Adrenal gland (tissue), 12 donors: ENCODE measurements around the gene MAZ. TPM values are rescaled to one million over a fixed set of nuclear protein-coding genes. Genes with fewer than 3 reads are reported as not detected.
A peak's percentile ranks its signal among the peaks of the same experiment; 100 is the strongest.
"Not testable (repeated sequence)": the region's sequence is repeated elsewhere in the genome, so short reads cannot be mapped to it uniquely, and the experiment has no call there.

Experiments
- DNase-seq, 7 donors: peaks; one replicate each; pipeline ENCODE4 v3.0.0-alpha.2; 2019 to 2020
- H3K27ac ChIP-seq, 5 donors: fragments of 200-600 bp; sonication (generic) in 4 of 5; 1 replicate in 3 of 5; 2 replicates in 2 of 5; pipeline versions ENCODE4 v1.5.1 to v1.8.0; 2016 to 2020; ENCODE audit warnings: mild to moderate bottlenecking in 1 of 5
- H3K27me3 ChIP-seq: fragments of 200-600 bp; 2 replicates; pipeline ENCODE4 v1.8.0; 2021
- H3K36me3 ChIP-seq, 2 donors: fragments of 200-600 bp; replicated peaks in 1 of 2; 1 replicate in 1 of 2; 2 replicates in 1 of 2; pipeline versions ENCODE4 v1.5.1 to v1.8.0; 2018 to 2022
- H3K4me1 ChIP-seq, 2 donors: fragments of 200-600 bp; replicated peaks in 1 of 2; 1 replicate in 1 of 2; 2 replicates in 1 of 2; pipeline versions ENCODE4 v1.5.1 to v1.8.0; 2018 to 2021
- H3K4me3 ChIP-seq, 4 donors: fragments of 200-600 bp; sonication (generic) in 3 of 4; one replicate each; pipeline ENCODE4 v1.5.1; 2016 to 2018
- H3K9me3 ChIP-seq, 3 donors: fragments of 200-600 bp; sonication (generic) in 1 of 3; replicated peaks in 1 of 3; 1 replicate in 2 of 3; 2 replicates in 1 of 3; pipeline versions ENCODE4 v1.5.1 to v1.8.0; 2016 to 2021
- POLR2A ChIP-seq, 2 donors: fragments of 450-650 bp; IDR thresholded peaks; one replicate each; pipeline ENCODE4 v1.6.1; 2017; ENCODE audit warnings: antibody characterized with exemption in 2 of 2, mild to moderate bottlenecking in 2 of 2, moderate library complexity in 1 of 2
- WGBS, 4 donors: extraction: QIAGEN DNeasy Blood & Tissue Kit in 2 of 4; methylation state at CpG; one replicate each; pipeline versions ENCODE4 v1.1.5 to v1.1.7; 2013 to 2017; 5-methylcytosine and 5-hydroxymethylcytosine counted together
- intact Hi-C, 2 donors: fragments of 100-400 bp; cut with DNase I; formaldehyde crosslinking; loops; one replicate each; pipeline versions ENCODE4 v1.14.1 to v1.15.0; 2022 to 2023
- polyA plus RNA-seq, 3 donors: library from polyadenylated mRNA; stranded (reverse); fragments of 200-250 nt in 2 of 3; fragments of 350-450 nt in 1 of 3; fragmentation: Illumina TruSeq in 1 of 3; extraction: RNeasy Lipid Tissue Mini Kit (QIAGEN cat#74804) in 1 of 3; gene quantifications; one replicate each; pipeline ENCODE4 v1.2.3, GENCODE V29; 2013 to 2014
- total RNA-seq, 9 donors: library from RNA; depleted of rRNA in 4 of 9; stranded (reverse); fragments of >200 nt in 4 of 9; fragments of 120-200 nt in 1 of 9; fragmentation: NEBNext Ultra II Directional in 1 of 9; extraction: Animal tissue kit (Norgen Biotek cat#: 25700) in 1 of 9; gene quantifications; one replicate each; pipeline versions ENCODE4 v1.1.0 to v1.2.4, GENCODE V29; 2013 to 2023
- TF ChIP-seq, protein P1 (sequence below), 6 experiments: fragments of 450-650 bp in 4 of 6; fragments of 200-600 bp in 2 of 6; sonication (generic) in 1 of 6; IDR thresholded peaks; 1 replicate in 5 of 6; 2 replicates in 1 of 6; pipeline versions ENCODE4 v1.5.1 to v1.8.0; 2016 to 2021; ENCODE audit warnings: antibody characterized with exemption in 6 of 6, mild to moderate bottlenecking in 2 of 6, moderate library complexity in 1 of 6
- donor health status: healthy with polysubstance abuse.
- donor health status: Bipolar disorder and iron deficiency.
- donor health status: DM: yes; HTN: yes; CAD: no.
- donor health status: DM: no; HTN: no; CAD: no.
- donor health status: DM: no; HTN: no; CAD: no.
- donor health status: DM: yes; HTN: yes; CAD: no.

Gene MAZ
- total and polyA plus RNA-seq, 12 donors: 78.8 to 304 (median 143) TPM

DNA sequence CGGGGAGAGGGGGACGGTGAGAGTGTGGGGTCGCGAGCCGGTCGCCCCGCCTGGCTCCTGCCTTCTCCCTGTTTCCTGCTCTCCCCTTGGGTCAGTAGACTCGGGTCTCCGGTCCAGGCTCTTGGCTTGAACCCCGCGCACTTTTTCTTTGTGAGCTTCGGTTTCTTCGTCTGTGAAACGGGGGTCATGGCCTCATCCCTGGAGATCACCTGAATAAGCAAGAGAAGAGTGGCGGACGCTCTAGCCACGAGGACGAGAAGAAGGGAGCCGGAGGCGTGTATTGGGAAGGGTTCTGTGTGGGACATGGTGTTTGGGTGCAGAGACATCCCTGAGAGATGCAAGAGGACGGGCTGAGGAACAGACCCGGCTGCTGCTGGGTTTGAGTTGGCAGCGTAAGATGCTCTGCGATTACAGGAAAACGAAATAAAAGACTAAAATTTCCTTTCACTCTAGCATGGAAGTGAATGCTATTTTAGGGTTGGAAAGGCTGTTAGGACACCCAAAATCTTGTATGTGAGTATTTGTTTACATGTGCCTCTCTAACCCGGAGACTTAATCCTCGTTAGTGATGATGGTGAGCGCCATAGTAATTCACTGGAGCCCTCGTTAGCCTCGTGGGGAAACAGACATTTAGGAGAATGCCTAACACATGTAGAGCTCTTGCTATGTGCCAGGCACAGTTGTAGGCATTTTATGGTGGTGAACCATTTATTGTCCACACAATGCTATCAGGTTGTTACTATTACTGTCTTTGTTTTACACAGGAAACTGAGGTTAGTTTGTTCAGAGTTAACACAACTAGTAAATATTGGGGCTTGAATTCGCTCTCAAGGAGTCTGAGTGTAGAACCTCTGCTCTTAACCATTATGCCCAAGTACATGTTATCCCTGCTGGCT, 15.1 kb upstream of the MAZ start:
- Histone ChIP-seq H3K9me3 (no peaks in the 10 kb centered on the region), H3K36me3 (no peaks in the 10 kb centered on the region), H3K4me3 (peak overlapping the region in 3 of 4 donors; percentile 44 to 71 (median 64)), H3K27ac (peak overlapping the region in 3 of 5 donors; percentile 11 to 92 (median 57)), H3K27me3 (no peaks in the 10 kb centered on the region), H3K4me1 (peaks cover 16% of the 10 kb centered on the region in 2 donors)
- intact Hi-C loops: no loop called here
- peak in 1 of 7 donors; percentile 14 for DNase-seq
- TF ChIP-seq POLR2A (IDR thresholded peaks at IDR 0.05): no peak
- TF ChIP-seq, protein P1, sequence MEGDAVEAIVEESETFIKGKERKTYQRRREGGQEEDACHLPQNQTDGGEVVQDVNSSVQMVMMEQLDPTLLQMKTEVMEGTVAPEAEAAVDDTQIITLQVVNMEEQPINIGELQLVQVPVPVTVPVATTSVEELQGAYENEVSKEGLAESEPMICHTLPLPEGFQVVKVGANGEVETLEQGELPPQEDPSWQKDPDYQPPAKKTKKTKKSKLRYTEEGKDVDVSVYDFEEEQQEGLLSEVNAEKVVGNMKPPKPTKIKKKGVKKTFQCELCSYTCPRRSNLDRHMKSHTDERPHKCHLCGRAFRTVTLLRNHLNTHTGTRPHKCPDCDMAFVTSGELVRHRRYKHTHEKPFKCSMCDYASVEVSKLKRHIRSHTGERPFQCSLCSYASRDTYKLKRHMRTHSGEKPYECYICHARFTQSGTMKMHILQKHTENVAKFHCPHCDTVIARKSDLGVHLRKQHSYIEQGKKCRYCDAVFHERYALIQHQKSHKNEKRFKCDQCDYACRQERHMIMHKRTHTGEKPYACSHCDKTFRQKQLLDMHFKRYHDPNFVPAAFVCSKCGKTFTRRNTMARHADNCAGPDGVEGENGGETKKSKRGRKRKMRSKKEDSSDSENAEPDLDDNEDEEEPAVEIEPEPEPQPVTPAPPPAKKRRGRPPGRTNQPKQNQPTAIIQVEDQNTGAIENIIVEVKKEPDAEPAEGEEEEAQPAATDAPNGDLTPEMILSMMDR (IDR thresholded peaks at IDR 0.05): no peak
- WGBS, 4 donors: 2 to 3% (median 3%) methylated on average over 24 to 31 of the region's 31 CpGs

DNA sequence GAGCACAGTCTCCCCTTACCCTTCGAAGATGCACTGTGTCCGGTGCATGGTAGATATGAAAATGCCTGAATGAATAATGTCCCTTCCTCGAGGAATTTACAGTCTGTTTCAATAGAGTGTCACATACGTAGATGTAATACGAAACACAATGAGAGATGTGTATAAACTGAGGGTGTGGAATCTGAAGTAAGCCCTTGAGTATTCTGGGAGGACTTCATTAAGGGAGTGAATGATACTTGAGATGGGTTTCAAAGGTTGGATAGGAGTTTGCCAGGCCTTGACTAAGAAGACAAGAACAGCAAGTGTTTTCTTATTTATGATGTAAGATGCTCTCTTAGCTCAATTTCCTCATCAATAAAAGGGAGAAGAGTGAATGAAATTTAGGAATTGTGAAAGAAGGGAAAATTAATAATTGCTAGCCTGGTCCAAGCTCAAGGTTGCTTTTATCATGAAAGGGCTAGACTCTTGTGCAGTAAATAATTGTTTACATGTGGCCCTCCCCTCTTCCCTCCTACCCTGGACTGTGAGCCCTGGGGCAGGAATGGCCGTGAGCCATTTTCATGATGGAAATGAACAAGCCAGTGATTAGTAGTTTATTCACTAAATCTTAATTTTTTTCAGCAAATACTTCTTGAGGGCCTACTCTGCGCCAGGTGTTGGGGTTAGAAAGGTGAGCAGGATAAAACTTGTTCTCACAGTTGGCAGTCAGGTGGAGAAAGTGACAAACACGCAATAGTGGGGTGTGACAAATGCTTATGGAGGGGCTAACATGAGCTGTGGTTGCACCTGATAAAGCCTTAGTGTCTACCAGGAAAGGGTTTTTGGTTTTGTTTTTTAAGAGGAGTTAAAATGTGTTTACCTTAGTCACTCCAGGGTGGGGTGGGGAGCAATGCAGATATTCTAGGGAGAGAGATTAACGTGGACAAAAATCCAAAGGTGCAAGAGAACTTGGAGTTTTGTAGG, 14.2 kb upstream of the MAZ start:
- intact Hi-C loops: no loop called here
- no peak for DNase-seq
- no peak overlapping the region for H3K4me3 ChIP-seq

DNA sequence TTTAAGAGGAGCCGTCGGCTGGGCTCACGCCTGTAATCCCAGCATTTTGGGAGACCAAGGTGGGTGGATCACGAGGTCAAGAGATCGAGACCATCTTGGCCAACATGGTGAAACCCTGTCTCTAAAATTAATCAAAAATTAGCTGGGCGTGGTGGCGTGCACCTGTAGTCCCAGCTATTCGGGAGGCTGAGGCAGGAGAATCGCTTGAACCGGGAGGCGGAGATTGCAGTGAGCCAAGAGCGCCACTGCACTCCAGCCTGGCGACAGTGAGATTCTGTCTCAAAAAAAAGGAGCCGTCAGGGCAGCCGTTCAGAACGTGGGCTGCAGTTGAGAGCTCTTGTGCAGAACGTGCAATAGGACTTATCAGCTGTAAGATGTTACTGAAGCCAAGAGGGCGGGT, 13.2 kb upstream of the MAZ start:
- DNase-seq, H3K4me3 ChIP-seq, H3K27me3 ChIP-seq, H3K9me3 ChIP-seq, H3K27ac ChIP-seq, intact Hi-C loops: not testable (repeated sequence)
- WGBS, 4 donors: 93 to 94% (median 93%) methylated on average over 18 of the region's 18 CpGs
- H3K4me1 ChIP-seq: peaks cover 16% of the 10 kb centered on the region in 2 donors
- H3K36me3 ChIP-seq: peaks cover 0 to 12% of the 10 kb centered on the region in 2 donors

More for the DNA sequence above, 14.2 kb upstream of the MAZ start:
- Histone ChIP-seq H3K27ac (no peak overlapping the region), H3K9me3 (no peaks in the 10 kb centered on the region), H3K36me3 (peaks cover 0 to 3% of the 10 kb centered on the region in 2 donors), H3K27me3 (no peaks in the 10 kb centered on the region), H3K4me1 (peaks cover 16% of the 10 kb centered on the region in 2 donors)
- no peak for TF ChIP-seq POLR2A (IDR thresholded peaks at IDR 0.05)
- 71 to 78% (median 72%) methylated on average over 9 of the region's 9 CpGs for WGBS, 4 donors

DNA sequence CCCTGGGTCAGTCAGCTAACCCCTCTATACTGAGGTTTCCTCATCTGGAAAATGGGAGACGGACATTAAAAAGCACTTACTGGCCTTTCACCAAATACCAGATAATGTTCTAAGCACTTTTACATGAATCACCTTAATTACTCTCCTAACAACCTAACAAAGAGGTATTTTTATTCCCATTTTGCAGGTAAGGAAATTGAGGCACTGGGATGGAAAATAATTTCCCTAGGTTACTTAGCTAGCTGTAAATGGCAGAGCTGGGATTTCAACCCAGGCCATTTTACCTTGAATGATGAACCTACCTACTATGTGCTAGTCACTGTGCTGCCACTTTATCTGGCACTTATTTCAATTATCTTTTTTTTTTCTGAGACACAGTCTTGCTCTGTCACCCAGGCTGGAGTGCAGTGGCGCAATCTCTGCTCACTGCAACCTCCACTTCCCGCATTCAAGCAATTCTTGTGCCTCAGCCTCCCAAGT, 12.1 kb upstream of the MAZ start:
- DNase-seq: no peak
- no peak for TF ChIP-seq POLR2A (IDR thresholded peaks at IDR 0.05)
- TF ChIP-seq, protein P1 (IDR thresholded peaks at IDR 0.05): no peak
- H3K9me3 ChIP-seq: no peaks in the 10 kb centered on the region
- intact Hi-C loops: no loop called here
- 94 to 98% (median 96%) methylated on average over 3 of the region's 3 CpGs for WGBS, 4 donors
- peaks cover 16% of the 10 kb centered on the region in 2 donors for H3K4me1 ChIP-seq
- no peak overlapping the region for H3K4me3 ChIP-seq
- H3K27me3 ChIP-seq: no peaks in the 10 kb centered on the region
- peaks cover 0 to 22% of the 10 kb centered on the region in 2 donors for H3K36me3 ChIP-seq
- H3K27ac ChIP-seq: no peak overlapping the region
